Smooth muscle cell (in vitro differentiated cells): ENCODE data around the gene VPS13A. TPM values are rescaled to one million over a fixed set of nuclear protein-coding genes. Genes with fewer than 3 reads are reported as not detected.

Experiments used
- DNase-seq: peaks from one replicate; lab custom pipeline; 2025; ENCODE audit not compliant: unreplicated experiment; lab: John Stamatoyannopoulos, UW
- H2AFZ ChIP-seq: fragments of 200-600 bp; sonication (generic); 2 replicates; pipeline ENCODE4 v1.6.0; 2016; ENCODE audit warnings: antibody characterized with exemption, low read depth, mild to moderate bottlenecking
- H3F3A ChIP-seq: fragments of 200-600 bp; sonication (generic); 2 replicates; pipeline ENCODE4 v1.6.0; 2017; ENCODE audit warnings: antibody characterized with exemption, low read depth
- H3K27ac ChIP-seq: fragments of 200-600 bp; sonication (generic); 2 replicates; pipeline ENCODE4 v1.5.1; 2016; ENCODE audit warnings: low read depth, mild to moderate bottlenecking
- H3K27me3 ChIP-seq: fragments of 200-600 bp; sonication (generic); 2 replicates; pipeline ENCODE4 v1.6.1; 2016; ENCODE audit warnings: low read depth, mild to moderate bottlenecking
- H3K36me3 ChIP-seq: fragments of 200-600 bp; sonication (generic); 2 replicates; pipeline ENCODE4 v1.5.1; 2016; ENCODE audit warnings: low read depth
- H3K4me1 ChIP-seq: fragments of 200-600 bp; sonication (generic); 2 replicates; pipeline ENCODE4 v1.5.1; 2016; ENCODE audit warnings: low read depth
- H3K4me2 ChIP-seq: fragments of 200-600 bp; sonication (generic); 2 replicates; pipeline ENCODE4 v1.6.0; 2016; ENCODE audit warnings: mild to moderate bottlenecking
- H3K4me3 ChIP-seq: fragments of 200-600 bp; sonication (generic); 2 replicates; pipeline ENCODE4 v1.5.1; 2016; ENCODE audit warnings: mild to moderate bottlenecking
- H3K79me2 ChIP-seq: fragments of 200-600 bp; sonication (generic); 2 replicates; pipeline ENCODE4 v1.6.0; 2016; ENCODE audit warnings: low read depth, mild to moderate bottlenecking
- H3K9ac ChIP-seq: fragments of 200-600 bp; sonication (generic); 2 replicates; pipeline ENCODE4 v1.6.0; 2016; ENCODE audit warnings: low read depth
- H3K9me3 ChIP-seq: fragments of 200-600 bp; sonication (generic); replicated peaks from 2 replicates; pipeline ENCODE4 v1.5.1; 2016; ENCODE audit warnings: low read depth
- H4K20me1 ChIP-seq: fragments of 200-600 bp; sonication (generic); 2 replicates; pipeline ENCODE4 v1.6.0; 2016; ENCODE audit warnings: low read depth
- CTCF ChIP-seq: fragments of 200-600 bp; sonication (generic); IDR thresholded peaks from 2 replicates; pipeline ENCODE4 v1.5.1; 2017; ENCODE audit warnings: borderline replicate concordance, mild to moderate bottlenecking, antibody characterized with exemption; ENCODE audit not compliant: insufficient read depth, poor library complexity, severe bottlenecking
- WGBS: methylation state at CpG from one replicate; pipeline ENCODE4 v1.1.7; 2016; ENCODE audit warnings: low lambda C conversion rate; 5-methylcytosine and 5-hydroxymethylcytosine counted together
- polyA plus RNA-seq: library from polyadenylated mRNA; unstranded; fragments of >200 nt; fragmentation: Nextera tagmentation; extraction: Ambion mirVana; gene quantifications from 2 replicates; pipeline ENCODE4 v1.2.1, GENCODE V29; 2016
- total RNA-seq: library from RNA; depleted of rRNA; stranded (reverse); fragments of >200 nt; gene quantifications from 2 replicates; pipeline ENCODE4 v1.2.3, GENCODE V29; 2014

VPS13A gene
- total and polyA plus RNA-seq, 2 experiments from 2014 or later = 1.6 to 17.0 TPM

GRCh38 chr9:77236693-77237092, 59.4 kb downstream of the VPS13A start:
- TF ChIP-seq CTCF = no peak
- H3K4me3 ChIP-seq = no peak overlapping the region
- 95% methylated on average over 5 of the region's 5 CpGs for WGBS
- no peak overlapping the region for H3K9ac ChIP-seq
- DNase-seq = no peak
- H3K4me1 ChIP-seq = no peaks in the 10 kb centered on the region
- H4K20me1 ChIP-seq = no peaks in the 10 kb centered on the region
- H3K9me3 ChIP-seq = no peaks in the 10 kb centered on the region
- H3K27ac ChIP-seq = no peak overlapping the region
- H3K4me2 ChIP-seq = no peak overlapping the region
- no peaks in the 10 kb centered on the region for H3F3A ChIP-seq
- H2AFZ ChIP-seq = no peak overlapping the region
- H3K27me3 ChIP-seq = no peaks in the 10 kb centered on the region
- H3K79me2 ChIP-seq = no peaks in the 10 kb centered on the region
- H3K36me3 ChIP-seq = no peaks in the 10 kb centered on the region

GRCh38 chr9:77237896-77238295, 60.6 kb downstream of the VPS13A start:
- WGBS = 97% methylated on average over 2 of the region's 2 CpGs
- no peaks in the 10 kb centered on the region for H4K20me1 ChIP-seq
- no peak for DNase-seq
- H3K4me2 ChIP-seq = no peak overlapping the region
- H3K27me3 ChIP-seq = no peaks in the 10 kb centered on the region
- no peak overlapping the region for H3K4me3 ChIP-seq
- no peak overlapping the region for H3K9ac ChIP-seq
- no peak for TF ChIP-seq CTCF
- H3K36me3 ChIP-seq = no peaks in the 10 kb centered on the region
- H3K79me2 ChIP-seq = no peaks in the 10 kb centered on the region
- no peaks in the 10 kb centered on the region for H3K4me1 ChIP-seq
- no peaks in the 10 kb centered on the region for H3F3A ChIP-seq
- no peaks in the 10 kb centered on the region for H3K9me3 ChIP-seq
- no peak overlapping the region for H2AFZ ChIP-seq
- H3K27ac ChIP-seq = no peak overlapping the region

- Histone ChIP-seq H3K36me3 (no peaks in the 10 kb centered on the region), H4K20me1 (no peaks in the 10 kb centered on the region), H3K4me3 (no peak overlapping the region), H3K4me1 (no peaks in the 10 kb centered on the region), H3K9me3 (no peaks in the 10 kb centered on the region), H2AFZ (no peak overlapping the region), H3F3A (no peaks in the 10 kb centered on the region), H3K79me2 (no peaks in the 10 kb centered on the region), H3K9ac (no peak overlapping the region), H3K27ac (no peak overlapping the region), H3K27me3 (no peaks in the 10 kb centered on the region), H3K4me2 (no peak overlapping the region)
- no peak for DNase-seq
- no peak for TF ChIP-seq CTCF
- WGBS = 83% methylated on average over 1 of the region's 1 CpG
Measured at GRCh38 chr9:77251050-77251449, 73.7 kb downstream of the VPS13A start.

GRCh38 chr9:77257275-77257674, 79.9 kb downstream of the VPS13A start:
- Histone ChIP-seq H3K9ac (no peak overlapping the region), H3K27ac (no peak overlapping the region), H2AFZ (no peak overlapping the region), H3K4me1 (no peaks in the 10 kb centered on the region), H3K79me2 (no peaks in the 10 kb centered on the region), H3K4me2 (no peak overlapping the region), H3K36me3 (no peaks in the 10 kb centered on the region), H3K9me3 (no peaks in the 10 kb centered on the region), H3K4me3 (no peak overlapping the region), H3K27me3 (no peaks in the 10 kb centered on the region), H4K20me1 (no peaks in the 10 kb centered on the region), H3F3A (no peaks in the 10 kb centered on the region)
- TF ChIP-seq CTCF = no peak
- DNase-seq = no peak
- 98% methylated on average over 2 of the region's 2 CpGs for WGBS
